Endothelial cell of umbilical vein (primary cell): ENCODE data around the gene ITM2C. TPM values are rescaled to one million over a fixed set of nuclear protein-coding genes. Genes with fewer than 3 reads are reported as not detected.

Experiments
- Bru-seq: library from RNA; stranded (reverse); fragments of 400-500 nt; gene quantifications from one replicate; lab custom pipeline; 2021; lab: Mats Ljungman, UMichigan
- BruChase-seq, 2 experiments: library from RNA; stranded (reverse); fragments of 400-500 nt; gene quantifications; one replicate each; lab custom pipeline; 2021; lab: Mats Ljungman, UMichigan
- BruUV-seq: library from RNA; stranded (reverse); fragments of 400-500 nt; replicated peaks from 2 replicates; lab custom pipeline; 2021; lab: Mats Ljungman, UMichigan
- CTCF ChIA-PET: fragments of 300-600, 350-600 bp; sonication (Branson Sonifier 250); formaldehyde crosslinking; loops from one replicate; lab custom pipeline; 2021; ENCODE audit warnings: antibody characterized with exemption, inconsistent platforms; lab: Charles Lee
- POLR2A ChIA-PET: fragments of 300-600, 350-600 bp; sonication (Branson Sonifier 250); formaldehyde crosslinking; loops from one replicate; lab custom pipeline; 2021; ENCODE audit warnings: antibody characterized with exemption, inconsistent platforms; lab: Charles Lee
- DNase-seq: peaks from one replicate; pipeline ENCODE4 v3.0.0-alpha.2; 2011; ENCODE audit warnings: low read depth, low spot score
- FAIRE-seq: peaks from 2 replicates; lab custom pipeline; 2011; peaks lifted over from hg19 to GRCh38; lab: Jason Lieb, UNC
- H2AFZ ChIP-seq: 2 replicates; pipeline ENCODE4 v1.6.0; 2012; ENCODE audit warnings: low read depth, low read length, control low read depth, inconsistent platforms
- H3K27ac ChIP-seq: 2 replicates; pipeline ENCODE4 v1.5.1; 2011; ENCODE audit warnings: low read depth, mild to moderate bottlenecking, control low read depth, low read length, moderate library complexity; ENCODE audit not compliant: insufficient read depth
- H3K27me3 ChIP-seq, 2 experiments: 2 replicates each; pipeline versions ENCODE4 v1.6.0 to v1.6.1; 2011; ENCODE audit warnings: low read length in 2 of 2, mixed read lengths in 1 of 2; ENCODE audit not compliant: control insufficient read depth in 2 of 2, insufficient read depth in 2 of 2
- H3K36me3 ChIP-seq, 2 experiments: 2 replicates in 1 of 2; 3 replicates in 1 of 2; pipeline ENCODE4 v1.5.1; 2011; ENCODE audit warnings: low read length in 2 of 2, mild to moderate bottlenecking in 1 of 2, moderate library complexity in 1 of 2; ENCODE audit not compliant: control insufficient read depth in 2 of 2, insufficient read depth in 2 of 2; ENCODE audit errors: extremely low read depth in 1 of 2
- H3K4me1 ChIP-seq: 3 replicates; pipeline ENCODE4 v1.5.1; 2011; ENCODE audit warnings: mild to moderate bottlenecking, low read length; ENCODE audit not compliant: control insufficient read depth, insufficient read depth; ENCODE audit errors: extremely low read depth
- H3K4me2 ChIP-seq: 2 replicates; pipeline ENCODE4 v1.6.1; 2011; ENCODE audit warnings: low read length, control low read depth, mixed read lengths; ENCODE audit not compliant: insufficient read depth
- H3K4me3 ChIP-seq, 3 experiments: fragments of 200-600 bp in 1 of 3; sonication (generic), shearing (Covaris generic) in 1 of 3; replicated peaks in 1 of 3; 2 replicates each; pipeline ENCODE4 v1.5.1; 2011 to 2016; ENCODE audit warnings: control low read depth in 3 of 3, low read length in 3 of 3, mild to moderate bottlenecking in 2 of 3, inconsistent platforms in 1 of 3, low read depth in 1 of 3, moderate library complexity in 1 of 3; ENCODE audit not compliant: insufficient read depth in 1 of 3
- H3K79me2 ChIP-seq: 2 replicates; pipeline ENCODE4 v1.6.0; 2012; ENCODE audit warnings: low read length, inconsistent platforms; ENCODE audit not compliant: control insufficient read depth, insufficient read depth
- H3K9ac ChIP-seq: replicated peaks from 2 replicates; pipeline ENCODE3; 2011; ENCODE audit warnings: low read length, control low read depth; ENCODE audit not compliant: insufficient read depth; ENCODE audit errors: extremely low read depth
- H3K9me1 ChIP-seq: replicated peaks from 3 replicates; pipeline ENCODE4 v1.6.0; 2011; ENCODE audit warnings: mild to moderate bottlenecking, low read length; ENCODE audit not compliant: control insufficient read depth, insufficient read depth; ENCODE audit errors: extremely low read depth
- H3K9me3 ChIP-seq: replicated peaks from 2 replicates; pipeline ENCODE4 v1.5.1; 2012; ENCODE audit warnings: low read length, inconsistent platforms; ENCODE audit not compliant: control insufficient read depth, insufficient read depth
- H4K20me1 ChIP-seq: replicated peaks from 2 replicates; pipeline ENCODE3; 2011; ENCODE audit warnings: mild to moderate bottlenecking, low read length; ENCODE audit not compliant: control insufficient read depth, insufficient read depth; ENCODE audit errors: extremely low read depth
- EZH2 ChIP-seq: IDR thresholded peaks from 2 replicates; pipeline ENCODE4 v1.6.1; 2012; ENCODE audit warnings: borderline replicate concordance, low read depth, mild to moderate bottlenecking, moderate library complexity, low read length, inconsistent platforms; ENCODE audit not compliant: severe bottlenecking
- FOS ChIP-seq: IDR thresholded peaks from 2 replicates; pipeline ENCODE4 v1.6.1; 2011; ENCODE audit warnings: mild to moderate bottlenecking, low read length, moderate library complexity, borderline replicate concordance; ENCODE audit not compliant: insufficient read depth
- GATA2 ChIP-seq: IDR thresholded peaks from 2 replicates; pipeline ENCODE4 v1.7.0; 2011; ENCODE audit warnings: low read depth, mild to moderate bottlenecking, moderate library complexity, mixed read lengths, low read length; ENCODE audit not compliant: insufficient read length, insufficient read depth
- JUN ChIP-seq: IDR thresholded peaks from 2 replicates; pipeline ENCODE4 v1.6.1; 2011; ENCODE audit warnings: borderline replicate concordance, low read depth; ENCODE audit not compliant: insufficient read length, insufficient read depth
- MYC ChIP-seq: IDR thresholded peaks from one replicate; pipeline ENCODE4 v1.6.1; 2011; ENCODE audit warnings: mild to moderate bottlenecking, low read depth, low read length
- POLR2A ChIP-seq: IDR thresholded peaks from 2 replicates; pipeline ENCODE4 v1.6.1; 2012; ENCODE audit warnings: low read depth, mild to moderate bottlenecking, control low read depth, low read length
- POLR2AphosphoS5 ChIP-seq: IDR thresholded peaks from 2 replicates; pipeline ENCODE4 v1.6.1; 2012; ENCODE audit warnings: low read depth, mild to moderate bottlenecking, control low read depth, low read length, moderate library complexity; ENCODE audit not compliant: insufficient read depth
- dilution Hi-C: fragments of 300-500 bp; cut with MboI; formaldehyde crosslinking; loops from one replicate; pipeline ENCODE4 v1.15.0; 2019; ENCODE audit warnings: low sequenced_read_pairs; ENCODE audit not compliant: extremely low pct_ligation_motif_present
- intact Hi-C: fragments of 100-400 bp; cut with micrococcal nuclease; formaldehyde crosslinking; loops from one replicate; pipeline ENCODE4 v1.10.0; 2022
- long read RNA-seq: library from polyadenylated mRNA; stranded (forward); transcript quantifications from one replicate; pipeline ENCODE4 v2.0.0, GENCODE V29; 2021
- polyA minus RNA-seq, 3 experiments: library from RNA; depleted of rRNA, polyadenylated mRNA; stranded (reverse); fragments of >200 nt; gene quantifications; 1 replicate in 1 of 3; 2 replicates in 2 of 3; pipeline ENCODE4 v1.2.3, GENCODE V29; 2011
- polyA plus RNA-seq, 4 experiments: library from polyadenylated mRNA; depleted of rRNA in 3 of 4; stranded (reverse) in 3 of 4; unstranded in 1 of 4; fragments of >200 nt; gene quantifications; 2 replicates each; pipeline versions ENCODE4 v1.2.1 to v1.2.3, GENCODE V29; 2011 to 2012; ENCODE audit warnings: missing spikeins in 1 of 4
- total RNA-seq: library from RNA; stranded (reverse); gene quantifications from 2 replicates; pipeline ENCODE4 v1.2.3, GENCODE V29; 2021
- TF ChIP-seq, protein P1 (sequence below), 2 donors: IDR thresholded peaks; 1 replicate in 1 of 2; 2 replicates in 1 of 2; pipeline ENCODE4 v1.5.1; 2011; ENCODE audit warnings: low read length in 2 of 2, mild to moderate bottlenecking in 2 of 2, moderate library complexity in 2 of 2, control low read depth in 1 of 2, inconsistent platforms in 1 of 2, low read depth in 1 of 2; ENCODE audit not compliant: insufficient read depth in 1 of 2; ENCODE audit errors: extremely low read depth in 1 of 2
- TF ChIP-seq, protein P2 (sequence below): IDR thresholded peaks from 2 replicates; pipeline ENCODE4 v1.6.1; 2011; ENCODE audit not compliant: insufficient read depth, insufficient read length

Gene ITM2C, protein sequence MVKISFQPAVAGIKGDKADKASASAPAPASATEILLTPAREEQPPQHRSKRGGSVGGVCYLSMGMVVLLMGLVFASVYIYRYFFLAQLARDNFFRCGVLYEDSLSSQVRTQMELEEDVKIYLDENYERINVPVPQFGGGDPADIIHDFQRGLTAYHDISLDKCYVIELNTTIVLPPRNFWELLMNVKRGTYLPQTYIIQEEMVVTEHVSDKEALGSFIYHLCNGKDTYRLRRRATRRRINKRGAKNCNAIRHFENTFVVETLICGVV
- 8.4 and 12.0 TPM in 2 replicates for total RNA-seq
- polyA plus RNA-seq = 12.1 and 14.0 TPM in 2 replicates
- polyA plus RNA-seq (2011; cell fraction: cytosol; rRNA removed) = 6.9 and 7.0 TPM in 2 replicates
- polyA plus RNA-seq (2011; cell fraction: nucleus; rRNA removed) = 3.8 and 4.8 TPM in 2 replicates
- polyA plus RNA-seq (2012) = 8.5 and 13.4 TPM in 2 replicates
- 11.6 and 14.8 TPM in 2 replicates for polyA minus RNA-seq
- 17.7 TPM for polyA minus RNA-seq (2011; cell fraction: cytosol; rRNA and poly(A)+ RNA removed)
- 0.67 and 1.7 TPM in 2 replicates for polyA minus RNA-seq (2011; cell fraction: nucleus; rRNA and poly(A)+ RNA removed)
- percentile 27 among the genes with signal in this experiment for Bru-seq, nascent RNA
- BruChase-seq, experiment 1, labeled RNA remaining after a 6-hour chase = percentile 37 among the genes with signal in this experiment
- BruChase-seq, experiment 2, labeled RNA remaining after a 2-hour chase = percentile 25 among the genes with signal in this experiment
- long read RNA-seq, transcript ITM2C-202 (6 exons, 2,078 nt) = major isoform, 12 of 19 reads
- long read RNA-seq, partial matches to known transcripts = 1 of 19 reads
- long read RNA-seq, other reads (novel, unspliced or antisense) = 3 of 19 reads

DNA sequence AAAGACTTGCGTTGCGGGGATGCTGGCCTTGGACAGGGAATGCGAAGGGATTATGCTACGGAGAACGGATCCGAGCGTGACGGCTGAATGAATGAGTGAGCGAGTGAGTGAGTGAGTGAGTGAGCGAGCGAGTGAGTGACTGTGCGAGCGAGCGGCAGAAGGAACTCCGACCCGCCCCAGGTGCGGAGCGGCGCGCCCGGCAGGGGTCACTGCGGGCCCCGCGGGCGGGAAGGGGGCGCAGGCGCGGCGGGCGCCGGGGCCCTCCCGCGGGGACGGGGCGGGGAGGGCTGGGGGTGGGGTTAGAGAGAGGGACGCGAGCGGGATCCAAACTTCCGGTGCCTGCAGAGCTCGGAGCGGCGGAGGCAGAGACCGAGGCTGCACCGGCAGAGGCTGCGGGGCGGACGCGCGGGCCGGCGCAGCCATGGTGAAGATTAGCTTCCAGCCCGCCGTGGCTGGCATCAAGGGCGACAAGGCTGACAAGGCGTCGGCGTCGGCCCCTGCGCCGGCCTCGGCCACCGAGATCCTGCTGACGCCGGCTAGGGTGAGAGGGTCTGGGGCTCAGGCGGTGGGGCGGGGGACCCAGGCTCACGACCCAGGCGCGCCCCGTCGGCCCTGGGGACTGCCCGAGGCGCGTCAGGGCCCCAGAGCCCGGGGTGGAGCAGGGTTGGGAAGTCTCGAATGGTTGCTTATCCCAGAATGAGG is at the start of gene ITM2C:
Gene ITM2C, plus strand, starts transcription at position 338 of the 702 bp plus-strand sequence. Its CDS starts 84 bp downstream, at position 422.
- intact Hi-C loops = no loop called here

More for the DNA sequence above, at the start of gene ITM2C:
- TF ChIP-seq MYC = no peak
- TF ChIP-seq, protein P1, sequence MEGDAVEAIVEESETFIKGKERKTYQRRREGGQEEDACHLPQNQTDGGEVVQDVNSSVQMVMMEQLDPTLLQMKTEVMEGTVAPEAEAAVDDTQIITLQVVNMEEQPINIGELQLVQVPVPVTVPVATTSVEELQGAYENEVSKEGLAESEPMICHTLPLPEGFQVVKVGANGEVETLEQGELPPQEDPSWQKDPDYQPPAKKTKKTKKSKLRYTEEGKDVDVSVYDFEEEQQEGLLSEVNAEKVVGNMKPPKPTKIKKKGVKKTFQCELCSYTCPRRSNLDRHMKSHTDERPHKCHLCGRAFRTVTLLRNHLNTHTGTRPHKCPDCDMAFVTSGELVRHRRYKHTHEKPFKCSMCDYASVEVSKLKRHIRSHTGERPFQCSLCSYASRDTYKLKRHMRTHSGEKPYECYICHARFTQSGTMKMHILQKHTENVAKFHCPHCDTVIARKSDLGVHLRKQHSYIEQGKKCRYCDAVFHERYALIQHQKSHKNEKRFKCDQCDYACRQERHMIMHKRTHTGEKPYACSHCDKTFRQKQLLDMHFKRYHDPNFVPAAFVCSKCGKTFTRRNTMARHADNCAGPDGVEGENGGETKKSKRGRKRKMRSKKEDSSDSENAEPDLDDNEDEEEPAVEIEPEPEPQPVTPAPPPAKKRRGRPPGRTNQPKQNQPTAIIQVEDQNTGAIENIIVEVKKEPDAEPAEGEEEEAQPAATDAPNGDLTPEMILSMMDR (IDR thresholded peaks at IDR 0.05; ENCODE audit: extremely low read depth in 1 of 2, insufficient read depth in 1 of 2, low read depth in 1 of 2, low read length in 2 of 2) = peak; percentile 19 to 24
- no peak for TF ChIP-seq FOS
- TF ChIP-seq, protein P2, sequence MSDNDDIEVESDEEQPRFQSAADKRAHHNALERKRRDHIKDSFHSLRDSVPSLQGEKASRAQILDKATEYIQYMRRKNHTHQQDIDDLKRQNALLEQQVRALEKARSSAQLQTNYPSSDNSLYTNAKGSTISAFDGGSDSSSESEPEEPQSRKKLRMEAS = no peak
- TF ChIP-seq GATA2 = no peak
- peak; percentile 33 for TF ChIP-seq EZH2
- no peak for TF ChIP-seq POLR2AphosphoS5
- TF ChIP-seq JUN = no peak
- TF ChIP-seq POLR2A = no peak
- H3K4me2 ChIP-seq = peak within 1 kb of the TSS; percentile 81
- H3K9ac ChIP-seq = no peak within 1 kb of the TSS
- peak within 1 kb of the TSS in 2 of 3 experiments; percentile 32 to 45 for H3K4me3 ChIP-seq
- peak; percentile 19 for DNase-seq
- no peaks in the 10 kb centered on the region for H3K79me2 ChIP-seq
- no peak for FAIRE-seq
- peaks cover 4% of the 10 kb centered on the region for H3K4me1 ChIP-seq
- no TSS peak for BruUV-seq
- no peak within 1 kb of the TSS for H3K27ac ChIP-seq
- H4K20me1 ChIP-seq = no peaks in the 10 kb centered on the region
- H3K27me3 ChIP-seq = peaks cover 21 to 39% of the 10 kb centered on the region in 2 experiments
- H3K9me3 ChIP-seq = no peaks in the 10 kb centered on the region
- dilution Hi-C loops = no loop called here
- H3K36me3 ChIP-seq = no peaks in the 10 kb centered on the region
- ChIA-PET POLR2A (no interaction called here), CTCF (interaction anchor here (0.6 to 1.0 kb wide), 4 partner anchors 8 to 902 kb away, joined by 3 read pairs; no protein-coding TSS in a partner anchor)
- no peaks in the 10 kb centered on the region for H3K9me1 ChIP-seq
- H2AFZ ChIP-seq = peak within 1 kb of the TSS; percentile 96
